Measurements from ENCODE around the gene HS3ST3B1.

Gene HS3ST3B1

GRCh38 chr17:14300575-14301278, at the start of gene HS3ST3B1:
Gene HS3ST3B1 (plus strand): TSS chr17:14301081. CDS start chr17:14301519, 438 bp downstream.
- DNase-seq (ENCODE audit: low read depth): peak; percentile 98

GRCh38 chr17:14261406-14261805, 39.5 kb upstream of the HS3ST3B1 start:
- no peak for DNase-seq (ENCODE audit: low read depth)

- no peak for DNase-seq (ENCODE audit: low read depth)
Measured at GRCh38 chr17:14268264-14268663, 32.6 kb upstream of the HS3ST3B1 start.

- DNase-seq (ENCODE audit: low read depth): no peak
Measured at GRCh38 chr17:14269473-14269872, 31.4 kb upstream of the HS3ST3B1 start.

- no peak for DNase-seq (ENCODE audit: low read depth)
Measured at GRCh38 chr17:14270508-14270907, 30.4 kb upstream of the HS3ST3B1 start.

GRCh38 chr17:14276535-14277250, 24.2 kb upstream of the HS3ST3B1 start:
- no peak for DNase-seq (ENCODE audit: low read depth)

GRCh38 chr17:14281530-14281929, 19.4 kb upstream of the HS3ST3B1 start:
- DNase-seq (ENCODE audit: low read depth): no peak

GRCh38 chr17:14282726-14283125, 18.2 kb upstream of the HS3ST3B1 start:
- no peak for DNase-seq (ENCODE audit: low read depth)

- DNase-seq (ENCODE audit: low read depth): no peak
Measured at GRCh38 chr17:14289162-14289561, 11.7 kb upstream of the HS3ST3B1 start.

GRCh38 chr17:14294876-14295275, 6.0 kb upstream of the HS3ST3B1 start:
- DNase-seq (ENCODE audit: low read depth): no peak

- DNase-seq (ENCODE audit: low read depth): no peak
Measured at GRCh38 chr17:14295676-14296075, 5.2 kb upstream of the HS3ST3B1 start.

GRCh38 chr17:14296166-14296910, 4.5 kb upstream of the HS3ST3B1 start:
- DNase-seq (ENCODE audit: low read depth): no peak

GRCh38 chr17:14297161-14297851, 3.6 kb upstream of the HS3ST3B1 start:
- no peak for DNase-seq (ENCODE audit: low read depth)

- DNase-seq (ENCODE audit: low read depth): no peak
Measured at GRCh38 chr17:14298221-14298946, 2.5 kb upstream of the HS3ST3B1 start.

- no peak for DNase-seq (ENCODE audit: low read depth)
Measured at GRCh38 chr17:14298947-14299279, 2.0 kb upstream of the HS3ST3B1 start.

GRCh38 chr17:14299280-14300141, 1.4 kb upstream of the HS3ST3B1 start:
- DNase-seq (ENCODE audit: low read depth): no peak

GRCh38 chr17:14301279-14302090, 604 bp downstream of the HS3ST3B1 start:
- no peak for DNase-seq (ENCODE audit: low read depth)

GRCh38 chr17:14302091-14302430, 1.2 kb downstream of the HS3ST3B1 start:
- no peak for DNase-seq (ENCODE audit: low read depth)

GRCh38 chr17:14302431-14303099, 1.7 kb downstream of the HS3ST3B1 start:
- no peak for DNase-seq (ENCODE audit: low read depth)
